GM23338 (cell line): ENCODE data around the gene PPP6R2. TPM values are rescaled to one million over a fixed set of nuclear protein-coding genes. Genes with fewer than 3 reads are reported as not detected.

Source experiments
- ATAC-seq: fragments of 200-7000 bp; cut with Tn5 transposase; 3 replicates; pipeline ENCODE4 v1.9.1; 2020
- DNase-seq: peaks from one replicate; pipeline ENCODE4 v3.0.0-alpha.2; 2015; ENCODE audit warnings: low spot score
- H2AFZ ChIP-seq: fragments of 200-600 bp; sonication (generic); 2 replicates; pipeline ENCODE4 v1.8.0; 2016; ENCODE audit warnings: antibody characterized with exemption, mild to moderate bottlenecking, moderate library complexity
- H3F3A ChIP-seq: fragments of 200-600 bp; sonication (generic); replicated peaks from 2 replicates; pipeline ENCODE4 v1.8.0; 2017; ENCODE audit warnings: antibody characterized with exemption, mixed run types, low read depth
- H3K27ac ChIP-seq: fragments of 200-600 bp; sonication (generic); 2 replicates; pipeline ENCODE4 v1.6.1; 2016; ENCODE audit warnings: low read depth
- H3K27me3 ChIP-seq: fragments of 200-600 bp; sonication (generic); 2 replicates; pipeline ENCODE4 v1.8.0; 2016; ENCODE audit warnings: mild to moderate bottlenecking, mixed run types, moderate library complexity; ENCODE audit not compliant: insufficient read depth
- H3K36me3 ChIP-seq: fragments of 200-600 bp; sonication (generic); 2 replicates; pipeline ENCODE4 v1.8.0; 2016; ENCODE audit warnings: mild to moderate bottlenecking; ENCODE audit not compliant: insufficient read depth
- H3K4me1 ChIP-seq: fragments of 200-600 bp; sonication (generic); 2 replicates; pipeline ENCODE4 v1.8.0; 2016; ENCODE audit warnings: mild to moderate bottlenecking, moderate library complexity; ENCODE audit not compliant: insufficient read depth
- H3K4me2 ChIP-seq: fragments of 200-600 bp; sonication (generic); 2 replicates; pipeline ENCODE4 v1.7.1; 2017; ENCODE audit warnings: mixed run types
- H3K4me3 ChIP-seq: fragments of 200-600 bp; sonication (generic); 2 replicates; pipeline ENCODE4 v1.6.1; 2016; ENCODE audit warnings: mixed run types
- H3K79me2 ChIP-seq: fragments of 200-600 bp; sonication (generic); replicated peaks from 2 replicates; pipeline ENCODE4 v1.8.0; 2017; ENCODE audit warnings: mild to moderate bottlenecking; ENCODE audit not compliant: insufficient read depth
- H3K9me2 ChIP-seq: fragments of 200-600 bp; sonication (generic); 2 replicates; pipeline ENCODE4 v1.8.0; 2017; ENCODE audit not compliant: insufficient read depth
- H4K20me1 ChIP-seq: fragments of 200-600 bp; sonication (generic); replicated peaks from 2 replicates; pipeline ENCODE4 v1.8.0; 2017; ENCODE audit warnings: mild to moderate bottlenecking; ENCODE audit not compliant: insufficient read depth
- H3K27ac Mint-ChIP-seq: 2 replicates; pipeline ENCODE4 v1.8.0; 2020; ENCODE audit warnings: inconsistent platforms, mild to moderate bottlenecking, moderate library complexity, mixed read lengths
- H3K27me3 Mint-ChIP-seq: 3 replicates; pipeline ENCODE4 v1.8.0; 2022; ENCODE audit warnings: low read depth, mild to moderate bottlenecking, moderate library complexity, mixed read lengths, inconsistent platforms; ENCODE audit not compliant: insufficient read depth, poor library complexity
- H3K36me3 Mint-ChIP-seq: 3 replicates; pipeline ENCODE4 v1.8.0; 2021; ENCODE audit warnings: low read depth, mild to moderate bottlenecking, inconsistent platforms, moderate library complexity, mixed read lengths
- H3K4me1 Mint-ChIP-seq: 3 replicates; pipeline ENCODE4 v1.8.0; 2020; ENCODE audit warnings: mild to moderate bottlenecking, inconsistent platforms, mixed read lengths
- H3K4me3 Mint-ChIP-seq: 3 replicates; pipeline ENCODE4 v1.8.0; 2021; ENCODE audit warnings: moderate library complexity, mild to moderate bottlenecking, inconsistent platforms, mixed read lengths
- H3K9me3 Mint-ChIP-seq: 3 replicates; pipeline ENCODE4 v1.8.0; 2020; ENCODE audit warnings: moderate library complexity, mild to moderate bottlenecking, inconsistent platforms, mixed read lengths
- CREB1 ChIP-seq: fragments of 250-450 bp; sonication (Bioruptor Pico); IDR thresholded peaks from 2 replicates; pipeline ENCODE4 v1.5.0; 2020; ENCODE audit warnings: low read depth, mild to moderate bottlenecking, moderate library complexity
- EZH2 ChIP-seq: fragments of 200-600 bp; sonication (generic); IDR thresholded peaks from one replicate; pipeline ENCODE4 v1.8.0; 2017; ENCODE audit warnings: antibody characterized with exemption, mild to moderate bottlenecking, low read depth; ENCODE audit not compliant: unreplicated experiment
- JUNB ChIP-seq: IDR thresholded peaks from one replicate; pipeline ENCODE4 v1.6.1; 2016; ENCODE audit warnings: antibody characterized with exemption; ENCODE audit not compliant: unreplicated experiment
- NANOG ChIP-seq: IDR thresholded peaks from 2 replicates; pipeline ENCODE4 v1.6.1; 2016; ENCODE audit warnings: antibody characterized with exemption, borderline replicate concordance
- STAT1 ChIP-seq: IDR thresholded peaks from one replicate; pipeline ENCODE4 v1.6.1; 2016; ENCODE audit warnings: antibody characterized with exemption; ENCODE audit not compliant: unreplicated experiment
- ZNF114 ChIP-seq: fragments of 250-450 bp; sonication (Bioruptor Pico); IDR thresholded peaks from 2 replicates; pipeline ENCODE4 v1.5.0; 2020; ENCODE audit warnings: mild to moderate bottlenecking, moderate library complexity
- ZNF331 ChIP-seq: fragments of 250-450 bp; sonication (Bioruptor Pico); IDR thresholded peaks from 2 replicates; pipeline ENCODE4 v1.5.0; 2020; ENCODE audit warnings: low read depth, mild to moderate bottlenecking, moderate library complexity
- polyA plus RNA-seq: library from polyadenylated mRNA; unstranded; fragments of >200 nt; fragmentation: Nextera tagmentation; extraction: Ambion mirVana; gene quantifications from 2 replicates; pipeline ENCODE4 v1.2.1, GENCODE V29; 2016
- total RNA-seq: library from RNA; depleted of rRNA; stranded (reverse); fragments of >200 nt; shearing (Covaris generic); gene quantifications from 2 replicates; pipeline ENCODE4 v1.2.3, GENCODE V29; 2014
- TF ChIP-seq, protein P1 (sequence below), 2 experiments: fragments of 200-600 bp in 1 of 2; sonication (generic) in 1 of 2; conservative IDR thresholded peaks; 2 replicates each; pipeline versions ENCODE4 v1.5.1 to v1.6.1; 2016 to 2017; ENCODE audit warnings: antibody characterized with exemption in 2 of 2, low read depth in 2 of 2, mild to moderate bottlenecking in 2 of 2, moderate library complexity in 1 of 2
- TF ChIP-seq, protein P2 (sequence below): IDR thresholded peaks from one replicate; pipeline ENCODE4 v1.6.1; 2018; ENCODE audit warnings: antibody characterized with exemption; ENCODE audit not compliant: unreplicated experiment
- TF ChIP-seq, protein P3 (sequence below): IDR thresholded peaks from 2 replicates; pipeline ENCODE4 v1.6.1; 2016; ENCODE audit warnings: antibody characterized with exemption

Gene PPP6R2
- total and polyA plus RNA-seq, 2 experiments from 2014 or later, result 11.9 to 45.8 TPM

DNA sequence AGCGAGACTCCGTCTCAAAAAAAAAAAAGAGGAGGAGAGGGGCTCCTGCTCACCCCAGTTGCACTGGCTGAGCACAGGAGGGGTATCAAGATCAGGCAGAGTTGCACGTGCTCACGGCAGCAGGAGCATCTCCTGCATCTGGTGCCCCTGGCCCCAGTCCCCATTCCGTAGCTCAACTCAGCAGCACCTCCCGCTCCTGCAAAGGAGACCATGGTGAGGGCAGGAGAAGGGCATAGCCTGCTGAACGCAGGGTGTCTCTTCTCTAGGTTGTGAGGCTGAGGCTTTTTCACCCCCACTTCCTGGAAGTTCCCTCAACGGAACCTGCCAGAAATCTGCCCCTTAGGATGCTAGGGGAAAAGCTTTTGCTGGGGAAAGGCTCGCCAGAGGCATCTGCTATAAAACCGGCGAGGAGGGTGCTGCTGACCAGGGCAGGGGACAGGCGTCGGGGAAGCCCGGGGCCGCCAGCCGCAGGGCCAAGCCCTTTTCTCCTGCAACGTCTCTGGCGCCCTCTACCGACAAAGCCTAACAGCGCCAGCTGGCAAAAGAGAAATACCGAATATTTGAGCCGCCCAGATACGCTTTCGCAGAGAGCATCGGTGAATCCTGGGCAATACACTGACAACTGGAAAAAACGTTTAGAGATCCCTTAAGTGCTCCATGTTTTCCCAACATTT is 1.0 kb upstream of the PPP6R2 start:
- no peaks in the 10 kb centered on the region for H4K20me1 ChIP-seq
- Mint-ChIP-seq H3K27me3 (peaks cover 6% of the 10 kb centered on the region), H3K4me1 (peaks cover 2% of the 10 kb centered on the region; the same call in 1 of the 3 replicates), H3K36me3 (no peaks in the 10 kb centered on the region), H3K27ac (peak overlapping the region; percentile 75), H3K9me3 (no peaks in the 10 kb centered on the region), H3K4me3 (peak overlapping the region; percentile 77)
- peak overlapping the region; percentile 74; the same call in 1 of the 2 replicates for H3K27ac ChIP-seq
- H3K79me2 ChIP-seq, result peaks cover 5% of the 10 kb centered on the region
- DNase-seq, result peak; percentile 97
- TF ChIP-seq, protein P1, sequence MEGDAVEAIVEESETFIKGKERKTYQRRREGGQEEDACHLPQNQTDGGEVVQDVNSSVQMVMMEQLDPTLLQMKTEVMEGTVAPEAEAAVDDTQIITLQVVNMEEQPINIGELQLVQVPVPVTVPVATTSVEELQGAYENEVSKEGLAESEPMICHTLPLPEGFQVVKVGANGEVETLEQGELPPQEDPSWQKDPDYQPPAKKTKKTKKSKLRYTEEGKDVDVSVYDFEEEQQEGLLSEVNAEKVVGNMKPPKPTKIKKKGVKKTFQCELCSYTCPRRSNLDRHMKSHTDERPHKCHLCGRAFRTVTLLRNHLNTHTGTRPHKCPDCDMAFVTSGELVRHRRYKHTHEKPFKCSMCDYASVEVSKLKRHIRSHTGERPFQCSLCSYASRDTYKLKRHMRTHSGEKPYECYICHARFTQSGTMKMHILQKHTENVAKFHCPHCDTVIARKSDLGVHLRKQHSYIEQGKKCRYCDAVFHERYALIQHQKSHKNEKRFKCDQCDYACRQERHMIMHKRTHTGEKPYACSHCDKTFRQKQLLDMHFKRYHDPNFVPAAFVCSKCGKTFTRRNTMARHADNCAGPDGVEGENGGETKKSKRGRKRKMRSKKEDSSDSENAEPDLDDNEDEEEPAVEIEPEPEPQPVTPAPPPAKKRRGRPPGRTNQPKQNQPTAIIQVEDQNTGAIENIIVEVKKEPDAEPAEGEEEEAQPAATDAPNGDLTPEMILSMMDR (conservative IDR thresholded peaks at IDR 0.05; ENCODE audit: low read depth in 2 of 2), result peak; percentile 88 to 91
- no peak for TF ChIP-seq ZNF331 (CRISPR knock-in tag)
- H3K4me2 ChIP-seq, result peak overlapping the region; percentile 84
- H3K9me2 ChIP-seq, result no peaks in the 10 kb centered on the region
- no peaks in the 10 kb centered on the region for H3K27me3 ChIP-seq
- peaks cover 27% of the 10 kb centered on the region for H3F3A ChIP-seq
- H3K4me1 ChIP-seq, result no peaks in the 10 kb centered on the region
- peak overlapping the region; percentile 98 for H2AFZ ChIP-seq
- H3K4me3 ChIP-seq, result peak overlapping the region; percentile 64
- peak; percentile 85 for ATAC-seq
- H3K36me3 ChIP-seq, result no peaks in the 10 kb centered on the region

DNA sequence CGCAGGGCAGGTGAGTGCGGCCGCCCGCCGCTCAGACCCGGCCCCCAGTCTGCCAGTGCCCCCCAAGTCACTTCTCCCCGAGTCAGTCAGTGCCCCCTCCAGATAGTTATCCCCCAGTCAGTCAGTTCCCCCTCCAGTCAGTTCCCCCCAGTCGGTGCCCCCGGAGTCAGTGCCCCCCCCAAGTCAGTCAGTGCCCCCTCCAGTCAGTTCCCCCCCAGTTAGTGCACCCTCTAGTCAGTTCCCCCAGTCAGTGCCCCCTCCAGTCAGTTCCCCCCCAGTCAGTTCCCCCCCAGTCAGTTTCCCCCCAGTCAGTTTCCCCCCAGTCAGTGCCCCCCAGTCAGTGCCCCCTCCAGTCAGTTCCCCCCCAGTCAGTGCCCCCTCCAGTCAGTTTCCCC is 411 bp downstream of the PPP6R2 start:
- Mint-ChIP-seq H3K4me3 (peak overlapping the region; percentile 65; the same call in 2 of the 3 replicates), H3K9me3 (no peaks in the 10 kb centered on the region), H3K36me3 (no peaks in the 10 kb centered on the region), H3K4me1 (peaks cover 2% of the 10 kb centered on the region; the same call in 1 of the 3 replicates), H3K27me3 (peaks cover 6% of the 10 kb centered on the region), H3K27ac (no peak overlapping the region)
- Histone ChIP-seq H3K36me3 (no peaks in the 10 kb centered on the region), H3K4me1 (no peaks in the 10 kb centered on the region), H2AFZ (no peak overlapping the region), H3F3A (peaks cover 16% of the 10 kb centered on the region), H3K27me3 (no peaks in the 10 kb centered on the region), H4K20me1 (peaks cover 9% of the 10 kb centered on the region; the same call in 1 of the 2 replicates), H3K79me2 (peaks cover 18% of the 10 kb centered on the region), H3K4me2 (peak overlapping the region; percentile 72; the same call in 1 of the 2 replicates), H3K27ac (no peak overlapping the region), H3K4me3 (peak overlapping the region; percentile 64), H3K9me2 (no peaks in the 10 kb centered on the region)
- no peak for TF ChIP-seq EZH2
- TF ChIP-seq STAT1, result no peak
- ATAC-seq, result no peak
- no peak for DNase-seq

DNA sequence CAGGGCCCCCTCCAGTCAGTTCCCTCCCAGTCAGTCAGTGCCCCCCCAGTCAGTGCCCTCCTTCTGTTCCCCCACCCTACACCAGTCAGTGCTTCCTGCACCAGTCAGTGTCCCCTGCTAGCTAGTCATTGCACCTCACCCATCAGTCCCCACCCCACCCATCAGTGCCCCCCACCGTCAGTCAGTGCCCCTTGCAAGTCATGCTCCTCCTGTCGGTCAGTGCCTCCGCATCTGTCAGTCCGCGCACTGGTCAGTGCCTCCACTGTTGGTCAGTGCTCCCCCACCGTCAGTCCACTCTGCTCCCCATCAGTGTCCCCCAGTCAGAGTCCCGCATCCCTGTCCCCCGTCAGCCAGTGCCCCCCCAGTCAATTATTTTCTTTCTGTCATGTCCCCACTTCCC is 3.3 kb downstream of the PPP6R2 start:
- Histone ChIP-seq H3K4me1 (no peaks in the 10 kb centered on the region), H3K4me3 (no peak overlapping the region), H4K20me1 (peaks cover 18% of the 10 kb centered on the region), H3K36me3 (no peaks in the 10 kb centered on the region), H3K27me3 (no peaks in the 10 kb centered on the region), H3F3A (peaks cover under 1% of the 10 kb centered on the region; the same call in 1 of the 2 replicates), H2AFZ (no peak overlapping the region), H3K79me2 (peaks cover 37% of the 10 kb centered on the region), H3K27ac (no peak overlapping the region), H3K4me2 (no peak overlapping the region), H3K9me2 (no peaks in the 10 kb centered on the region)
- no peaks in the 10 kb centered on the region for H3K9me3 Mint-ChIP-seq
- peaks cover under 1% of the 10 kb centered on the region for H3K27me3 Mint-ChIP-seq
- DNase-seq, result no peak
- no peak for ATAC-seq
- no peak overlapping the region for H3K27ac Mint-ChIP-seq
- H3K4me1 Mint-ChIP-seq, result peaks cover under 1% of the 10 kb centered on the region; the same call in 1 of the 3 replicates
- no peak overlapping the region; the same call in 2 of the 3 replicates for H3K4me3 Mint-ChIP-seq
- no peaks in the 10 kb centered on the region; the same call in 1 of the 3 replicates for H3K36me3 Mint-ChIP-seq
- TF ChIP-seq NANOG (no peak), JUNB (no peak), EZH2 (no peak), ZNF114 (CRISPR knock-in tag) (no peak), STAT1 (no peak), CREB1 (no peak)
- TF ChIP-seq, protein P2, sequence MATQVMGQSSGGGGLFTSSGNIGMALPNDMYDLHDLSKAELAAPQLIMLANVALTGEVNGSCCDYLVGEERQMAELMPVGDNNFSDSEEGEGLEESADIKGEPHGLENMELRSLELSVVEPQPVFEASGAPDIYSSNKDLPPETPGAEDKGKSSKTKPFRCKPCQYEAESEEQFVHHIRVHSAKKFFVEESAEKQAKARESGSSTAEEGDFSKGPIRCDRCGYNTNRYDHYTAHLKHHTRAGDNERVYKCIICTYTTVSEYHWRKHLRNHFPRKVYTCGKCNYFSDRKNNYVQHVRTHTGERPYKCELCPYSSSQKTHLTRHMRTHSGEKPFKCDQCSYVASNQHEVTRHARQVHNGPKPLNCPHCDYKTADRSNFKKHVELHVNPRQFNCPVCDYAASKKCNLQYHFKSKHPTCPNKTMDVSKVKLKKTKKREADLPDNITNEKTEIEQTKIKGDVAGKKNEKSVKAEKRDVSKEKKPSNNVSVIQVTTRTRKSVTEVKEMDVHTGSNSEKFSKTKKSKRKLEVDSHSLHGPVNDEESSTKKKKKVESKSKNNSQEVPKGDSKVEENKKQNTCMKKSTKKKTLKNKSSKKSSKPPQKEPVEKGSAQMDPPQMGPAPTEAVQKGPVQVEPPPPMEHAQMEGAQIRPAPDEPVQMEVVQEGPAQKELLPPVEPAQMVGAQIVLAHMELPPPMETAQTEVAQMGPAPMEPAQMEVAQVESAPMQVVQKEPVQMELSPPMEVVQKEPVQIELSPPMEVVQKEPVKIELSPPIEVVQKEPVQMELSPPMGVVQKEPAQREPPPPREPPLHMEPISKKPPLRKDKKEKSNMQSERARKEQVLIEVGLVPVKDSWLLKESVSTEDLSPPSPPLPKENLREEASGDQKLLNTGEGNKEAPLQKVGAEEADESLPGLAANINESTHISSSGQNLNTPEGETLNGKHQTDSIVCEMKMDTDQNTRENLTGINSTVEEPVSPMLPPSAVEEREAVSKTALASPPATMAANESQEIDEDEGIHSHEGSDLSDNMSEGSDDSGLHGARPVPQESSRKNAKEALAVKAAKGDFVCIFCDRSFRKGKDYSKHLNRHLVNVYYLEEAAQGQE, result no peak
- TF ChIP-seq, protein P3, sequence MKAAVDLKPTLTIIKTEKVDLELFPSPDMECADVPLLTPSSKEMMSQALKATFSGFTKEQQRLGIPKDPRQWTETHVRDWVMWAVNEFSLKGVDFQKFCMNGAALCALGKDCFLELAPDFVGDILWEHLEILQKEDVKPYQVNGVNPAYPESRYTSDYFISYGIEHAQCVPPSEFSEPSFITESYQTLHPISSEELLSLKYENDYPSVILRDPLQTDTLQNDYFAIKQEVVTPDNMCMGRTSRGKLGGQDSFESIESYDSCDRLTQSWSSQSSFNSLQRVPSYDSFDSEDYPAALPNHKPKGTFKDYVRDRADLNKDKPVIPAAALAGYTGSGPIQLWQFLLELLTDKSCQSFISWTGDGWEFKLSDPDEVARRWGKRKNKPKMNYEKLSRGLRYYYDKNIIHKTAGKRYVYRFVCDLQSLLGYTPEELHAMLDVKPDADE, result no peak
